KMS-11 (cell line): Measurements from ENCODE around the gene RANBP3.
"Not testable (repeated sequence)": the region's sequence is repeated elsewhere in the genome, so short reads cannot be mapped to it uniquely, and the experiment has no call there.

ENCODE experiments used
- H2AFZ ChIP-seq: fragments of 200-600 bp; sonication (generic); 2 replicates; pipeline ENCODE4 v1.6.1; 2016; ENCODE audit warnings: antibody characterized with exemption, mixed run types, low read depth
- H3K27ac ChIP-seq: fragments of 200-600 bp; sonication (generic); 2 replicates; pipeline ENCODE4 v1.6.1; 2016; ENCODE audit warnings: mild to moderate bottlenecking, mixed run types
- H3K27me3 ChIP-seq: fragments of 200-600 bp; sonication (generic); 2 replicates; pipeline ENCODE4 v1.6.1; 2017; ENCODE audit warnings: mild to moderate bottlenecking, low read depth, mixed run types, moderate library complexity; ENCODE audit not compliant: insufficient read depth
- H3K36me3 ChIP-seq: fragments of 200-600 bp; sonication (generic); 2 replicates; pipeline ENCODE4 v1.6.1; 2017; ENCODE audit warnings: mild to moderate bottlenecking, mixed run types; ENCODE audit not compliant: insufficient read depth
- H3K4me1 ChIP-seq: fragments of 200-600 bp; sonication (generic); 2 replicates; pipeline ENCODE4 v1.6.1; 2016; ENCODE audit warnings: mild to moderate bottlenecking, low read depth, mixed run types; ENCODE audit not compliant: poor library complexity, severe bottlenecking
- H3K4me2 ChIP-seq: fragments of 200-600 bp; sonication (generic); 2 replicates; pipeline ENCODE4 v1.7.0; 2016; ENCODE audit warnings: mild to moderate bottlenecking, mixed run types
- H3K4me3 ChIP-seq: fragments of 200-600 bp; sonication (generic); IDR thresholded peaks from 2 replicates; pipeline ENCODE4 v1.6.1; 2017; ENCODE audit warnings: low read depth, low read length, mixed read lengths; ENCODE audit not compliant: insufficient read depth
- H3K79me2 ChIP-seq: fragments of 200-600 bp; sonication (generic); 2 replicates; pipeline ENCODE4 v1.6.1; 2016; ENCODE audit warnings: low read depth, mixed run types; ENCODE audit not compliant: insufficient read depth
- H3K9ac ChIP-seq: fragments of 200-600 bp; sonication (generic); 2 replicates; pipeline ENCODE4 v1.6.1; 2016; ENCODE audit warnings: mild to moderate bottlenecking, mixed run types
- H4K20me1 ChIP-seq: fragments of 200-600 bp; sonication (generic); 2 replicates; pipeline ENCODE4 v1.6.1; 2016; ENCODE audit warnings: mild to moderate bottlenecking, mixed run types; ENCODE audit not compliant: insufficient read depth
- TF ChIP-seq, protein P1 (sequence below): fragments of 200-600 bp; sonication (generic); conservative IDR thresholded peaks from 2 replicates; pipeline ENCODE4 v1.6.1; 2017; ENCODE audit warnings: low read depth, mild to moderate bottlenecking, antibody characterized with exemption, low read length, moderate library complexity, mixed read lengths

The RANBP3 gene

DNA sequence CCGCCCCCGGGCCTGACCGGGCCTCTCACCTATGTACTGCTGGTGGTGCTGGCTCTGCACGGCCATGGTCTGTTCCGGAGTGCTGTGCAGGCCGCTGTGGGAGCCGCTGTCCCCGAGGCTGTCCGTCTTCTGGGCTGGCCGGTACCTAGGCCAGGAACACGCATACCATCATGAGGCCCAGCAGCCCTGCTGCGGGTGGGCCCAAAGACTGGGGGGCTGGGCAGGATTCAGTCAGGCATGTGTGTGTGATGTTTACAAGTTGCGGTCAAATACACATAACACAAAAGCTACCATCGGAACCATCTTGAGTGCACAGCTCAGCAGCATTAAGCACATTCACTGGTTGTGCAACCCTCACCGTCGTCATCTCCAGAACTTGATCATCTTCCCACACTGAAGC is 32.2 kb upstream of the RANBP3 start:
- Histone ChIP-seq H2AFZ (no peak overlapping the region), H3K4me1 (no peaks in the 10 kb centered on the region), H3K36me3 (no peaks in the 10 kb centered on the region), H3K9ac (no peak overlapping the region), H3K4me3 (no peak overlapping the region), H3K27me3 (no peaks in the 10 kb centered on the region), H3K4me2 (no peak overlapping the region), H3K79me2 (no peaks in the 10 kb centered on the region), H3K27ac (no peak overlapping the region), H4K20me1 (no peaks in the 10 kb centered on the region)
- TF ChIP-seq, protein P1, sequence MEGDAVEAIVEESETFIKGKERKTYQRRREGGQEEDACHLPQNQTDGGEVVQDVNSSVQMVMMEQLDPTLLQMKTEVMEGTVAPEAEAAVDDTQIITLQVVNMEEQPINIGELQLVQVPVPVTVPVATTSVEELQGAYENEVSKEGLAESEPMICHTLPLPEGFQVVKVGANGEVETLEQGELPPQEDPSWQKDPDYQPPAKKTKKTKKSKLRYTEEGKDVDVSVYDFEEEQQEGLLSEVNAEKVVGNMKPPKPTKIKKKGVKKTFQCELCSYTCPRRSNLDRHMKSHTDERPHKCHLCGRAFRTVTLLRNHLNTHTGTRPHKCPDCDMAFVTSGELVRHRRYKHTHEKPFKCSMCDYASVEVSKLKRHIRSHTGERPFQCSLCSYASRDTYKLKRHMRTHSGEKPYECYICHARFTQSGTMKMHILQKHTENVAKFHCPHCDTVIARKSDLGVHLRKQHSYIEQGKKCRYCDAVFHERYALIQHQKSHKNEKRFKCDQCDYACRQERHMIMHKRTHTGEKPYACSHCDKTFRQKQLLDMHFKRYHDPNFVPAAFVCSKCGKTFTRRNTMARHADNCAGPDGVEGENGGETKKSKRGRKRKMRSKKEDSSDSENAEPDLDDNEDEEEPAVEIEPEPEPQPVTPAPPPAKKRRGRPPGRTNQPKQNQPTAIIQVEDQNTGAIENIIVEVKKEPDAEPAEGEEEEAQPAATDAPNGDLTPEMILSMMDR = no peak

DNA sequence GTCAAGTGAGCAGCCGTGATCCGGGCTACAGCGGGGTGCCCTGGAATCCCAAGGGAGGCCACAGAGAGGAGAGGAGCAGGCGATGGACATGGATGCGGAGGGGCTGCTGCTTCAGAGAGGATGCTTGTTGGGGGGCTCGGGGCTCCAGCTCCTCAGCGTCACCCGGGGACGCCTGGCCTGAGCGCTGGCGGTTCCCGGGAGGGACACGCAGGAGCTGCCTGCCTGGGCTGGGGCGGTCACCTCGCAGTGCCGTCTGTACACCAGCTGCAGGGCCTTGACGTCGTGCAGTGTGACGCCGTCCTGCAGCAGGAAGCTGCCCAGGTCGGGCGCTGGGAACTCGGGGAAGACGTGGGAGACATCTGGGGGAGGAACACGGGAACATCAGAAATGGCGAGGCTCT is 29.9 kb upstream of the RANBP3 start:
- no peak overlapping the region for H3K27ac ChIP-seq
- no peaks in the 10 kb centered on the region for H3K79me2 ChIP-seq
- TF ChIP-seq, protein P1 = no peak
- H3K4me2 ChIP-seq = no peak overlapping the region
- H2AFZ ChIP-seq = no peak overlapping the region
- no peaks in the 10 kb centered on the region for H3K36me3 ChIP-seq
- H3K4me3 ChIP-seq = no peak overlapping the region
- H3K27me3 ChIP-seq = no peaks in the 10 kb centered on the region
- no peaks in the 10 kb centered on the region for H4K20me1 ChIP-seq
- no peak overlapping the region for H3K9ac ChIP-seq
- no peaks in the 10 kb centered on the region for H3K4me1 ChIP-seq

DNA sequence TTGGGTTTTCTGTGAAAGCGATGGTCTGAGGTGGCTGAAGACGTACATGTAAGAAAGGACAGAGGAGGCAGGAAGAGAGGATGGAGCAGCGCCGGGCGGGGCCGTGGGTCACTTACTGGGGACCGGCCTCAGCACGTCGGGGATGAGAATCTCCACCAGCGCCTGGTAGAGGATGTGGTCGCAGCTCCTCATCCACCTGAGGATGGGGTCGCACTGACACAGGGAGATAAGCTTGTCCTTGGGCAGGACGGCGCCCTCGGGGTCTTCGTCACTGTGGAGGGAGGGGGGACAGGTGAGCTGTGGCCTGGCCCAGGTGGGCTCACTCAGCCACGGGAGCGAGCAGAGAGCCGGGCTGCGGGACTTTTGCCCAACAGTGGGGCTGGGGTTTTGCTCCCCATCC is 29.0 kb upstream of the RANBP3 start:
- Histone ChIP-seq H3K36me3 (no peaks in the 10 kb centered on the region), H3K27me3 (no peaks in the 10 kb centered on the region), H3K27ac (no peak overlapping the region), H3K4me2 (no peak overlapping the region), H4K20me1 (no peaks in the 10 kb centered on the region), H3K4me3 (no peak overlapping the region), H3K4me1 (no peaks in the 10 kb centered on the region), H3K9ac (no peak overlapping the region), H2AFZ (no peak overlapping the region), H3K79me2 (no peaks in the 10 kb centered on the region)
- TF ChIP-seq, protein P1 = no peak

DNA sequence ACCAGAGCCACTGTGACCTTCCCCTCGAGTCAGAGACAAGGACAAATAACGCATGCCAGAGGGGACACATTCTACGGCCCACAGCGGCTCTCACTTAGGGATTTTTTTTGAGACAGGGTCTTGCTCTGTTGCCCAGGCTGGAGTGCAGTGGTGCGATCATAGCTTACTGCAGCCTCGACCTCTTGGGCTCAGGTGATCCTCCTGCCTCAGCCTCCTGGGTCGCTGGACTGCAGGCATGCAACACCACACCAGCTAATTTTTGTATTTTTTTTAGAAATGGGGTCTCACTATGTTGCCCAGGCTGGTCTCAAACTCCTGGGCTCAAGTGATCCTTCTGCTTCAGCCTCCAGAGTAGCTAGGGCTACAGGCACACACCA is 28.1 kb upstream of the RANBP3 start:
- H3K36me3 ChIP-seq, H3K79me2 ChIP-seq, H3K27me3 ChIP-seq, H2AFZ ChIP-seq, H3K4me2 ChIP-seq, H4K20me1 ChIP-seq, H3K27ac ChIP-seq, H3K4me3 ChIP-seq, H3K4me1 ChIP-seq, H3K9ac ChIP-seq: not testable (repeated sequence)

DNA sequence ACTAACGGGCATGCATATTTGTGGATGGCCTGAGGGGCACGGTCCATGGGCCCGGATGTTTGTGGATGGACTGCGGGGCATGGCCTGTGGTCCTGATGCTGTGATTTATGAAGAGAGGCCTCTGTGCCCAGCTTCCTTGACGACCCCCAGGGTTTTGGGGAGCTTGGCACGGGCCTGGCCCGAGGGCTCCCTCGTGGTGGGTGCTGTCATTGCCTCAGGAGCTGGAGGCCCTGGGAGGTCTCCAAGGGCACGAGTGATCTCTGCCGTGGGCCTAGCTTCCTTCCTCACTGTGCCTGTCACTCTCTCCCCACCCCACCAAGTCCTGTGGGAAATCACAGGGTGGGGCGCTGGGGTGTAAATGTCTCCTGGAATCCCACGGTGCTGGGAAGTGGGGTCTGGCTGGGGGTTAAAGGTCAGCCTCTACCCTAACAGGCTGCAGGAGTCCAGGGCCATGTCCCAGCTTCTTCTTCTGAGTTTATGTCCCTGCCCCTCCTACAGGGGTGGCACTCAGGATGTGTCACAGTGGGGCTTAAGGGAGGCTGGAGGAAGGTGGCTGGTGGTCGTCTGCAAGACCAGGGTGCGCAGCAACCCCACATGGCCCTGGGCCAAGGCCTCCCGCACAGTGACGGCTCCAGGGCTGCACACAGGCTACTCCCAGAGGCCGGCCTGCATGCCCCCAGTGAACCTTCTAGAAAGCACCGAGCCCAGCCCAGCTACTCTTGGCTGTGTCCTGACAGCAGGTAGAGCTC is 27.6 kb upstream of the RANBP3 start:
- H2AFZ ChIP-seq = no peak overlapping the region
- no peak overlapping the region for H3K4me2 ChIP-seq
- no peaks in the 10 kb centered on the region for H3K79me2 ChIP-seq
- no peak overlapping the region for H3K27ac ChIP-seq
- TF ChIP-seq, protein P1 = no peak
- no peaks in the 10 kb centered on the region for H3K36me3 ChIP-seq
- H3K9ac ChIP-seq = no peak overlapping the region
- no peaks in the 10 kb centered on the region for H3K4me1 ChIP-seq
- H4K20me1 ChIP-seq = no peaks in the 10 kb centered on the region
- no peaks in the 10 kb centered on the region for H3K27me3 ChIP-seq
- H3K4me3 ChIP-seq = no peak overlapping the region
